HG02642 (cell line): Measurements from ENCODE around the gene PPEF1.

Experiments used
- ATAC-seq: cut with Tn5 transposase; IDR thresholded peaks from one replicate; pipeline ENCODE4 v1.9.1; 2021; ENCODE audit warnings: mild to moderate bottlenecking; ENCODE audit not compliant: unreplicated experiment, poor library complexity

Gene PPEF1

DNA sequence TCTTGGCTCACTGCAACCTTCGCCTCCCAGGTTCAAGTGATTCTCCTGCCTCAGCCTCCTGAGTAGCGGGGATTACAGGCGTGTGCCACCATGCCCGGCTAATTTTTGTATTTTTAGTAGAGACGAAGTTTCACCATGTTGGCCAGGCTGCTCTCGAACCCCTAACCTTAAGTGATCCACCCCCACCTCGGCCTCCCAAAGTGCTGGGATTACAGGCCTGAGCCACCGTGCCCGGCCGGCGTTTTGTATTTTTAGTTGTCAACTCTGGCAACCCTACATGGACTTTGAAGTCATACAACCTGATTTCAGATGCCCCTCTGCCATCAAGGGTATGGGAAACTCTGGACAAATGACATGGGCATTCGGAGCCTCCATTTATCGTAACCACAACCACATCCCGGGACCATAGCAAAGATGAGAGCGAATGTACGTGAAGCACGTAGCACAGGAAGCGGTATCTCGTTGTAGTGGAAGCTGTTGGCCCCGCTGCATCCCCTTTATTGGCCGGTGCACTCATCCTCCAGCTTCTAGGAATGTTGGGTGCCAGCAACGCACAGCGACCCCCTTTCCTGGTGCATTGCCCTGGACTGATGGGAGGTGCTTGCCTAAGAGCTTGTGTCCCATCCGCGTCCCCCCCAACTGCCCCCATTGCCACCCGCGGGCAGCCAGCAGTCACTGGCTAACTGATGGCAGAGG is 167.3 kb downstream of the PPEF1 start:
- no peak for ATAC-seq

DNA sequence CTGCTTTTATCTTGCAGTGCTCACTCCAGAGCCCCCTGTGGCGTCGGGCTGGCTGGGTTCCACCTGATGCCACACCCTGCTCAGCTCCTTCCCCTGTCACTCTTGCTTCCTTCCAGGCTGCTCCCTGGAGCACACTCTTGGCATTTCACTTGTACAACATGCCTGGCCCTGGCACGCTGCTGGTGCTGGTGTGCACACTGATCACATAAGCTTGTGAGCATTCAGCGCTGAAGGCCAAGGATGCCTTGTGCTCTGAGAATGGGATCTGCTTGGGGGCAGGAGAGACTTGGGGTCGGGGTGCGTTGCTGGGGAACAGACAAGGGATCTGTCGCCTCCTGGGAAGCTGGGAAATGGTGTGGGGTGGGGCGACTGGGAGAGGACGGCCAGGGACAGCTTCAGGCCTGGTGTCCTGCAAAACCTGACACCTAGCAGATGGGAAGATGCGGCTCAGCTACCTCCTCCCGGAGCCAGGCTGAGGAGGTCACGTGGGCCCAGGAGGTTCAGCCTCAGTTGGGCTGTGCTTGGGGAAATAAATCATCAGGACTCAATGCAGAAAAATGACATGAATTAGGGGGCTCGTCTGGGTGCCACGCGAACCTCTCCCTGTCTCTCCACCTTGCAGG is 167.9 kb downstream of the PPEF1 start:
- no peak for ATAC-seq

DNA sequence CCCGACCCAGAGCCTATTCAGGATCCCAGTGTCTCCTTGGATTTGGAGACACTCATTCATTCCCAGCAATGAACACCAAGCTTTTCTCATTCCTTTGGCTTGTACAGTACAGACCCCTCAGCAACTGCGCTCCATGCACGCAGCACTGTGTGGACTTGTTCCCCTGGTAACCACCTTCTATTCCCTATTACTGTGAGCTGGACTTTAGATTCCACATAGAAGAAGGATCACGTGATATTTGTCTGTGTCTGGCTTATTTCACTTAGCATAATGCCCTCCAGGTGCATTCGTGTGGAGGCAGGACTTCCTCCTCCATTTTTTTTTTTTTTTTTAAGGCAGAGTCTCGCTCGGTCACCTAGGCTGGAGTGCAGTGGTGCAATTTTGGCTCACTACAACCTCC is 170.0 kb downstream of the PPEF1 start:
- ATAC-seq: no peak
